Transverse colon (tissue), 4 donors: ENCODE results near the gene SUGCT. TPM values are rescaled to one million over a fixed set of nuclear protein-coding genes. Genes with fewer than 3 reads are reported as not detected.
"Not testable (repeated sequence)": the region's sequence is repeated elsewhere in the genome, so short reads cannot be mapped to it uniquely, and the experiment has no call there.

ENCODE experiments used
- DNase-seq: peaks from one replicate; pipeline ENCODE4 v3.0.0-alpha.2; 2019
- H3K27ac ChIP-seq, 4 donors: fragments of 200-600 bp; sonication (generic); 2 replicates each; pipeline ENCODE4 v1.5.1; 2016 to 2018; ENCODE audit warnings: inconsistent platforms in 4 of 4
- H3K27me3 ChIP-seq: fragments of 200-600 bp; sonication (generic); 2 replicates; pipeline ENCODE4 v1.5.1; 2017; ENCODE audit warnings: inconsistent platforms
- H3K36me3 ChIP-seq, 4 donors: fragments of 200-600 bp; sonication (generic); 2 replicates each; pipeline ENCODE4 v1.5.1; 2017 to 2019; ENCODE audit warnings: inconsistent platforms in 4 of 4
- H3K4me1 ChIP-seq, 4 donors: fragments of 200-600 bp; sonication (generic); 2 replicates each; pipeline ENCODE4 v1.5.1; 2017 to 2020; ENCODE audit warnings: inconsistent platforms in 4 of 4
- H3K4me3 ChIP-seq, 4 donors: fragments of 200-600 bp; sonication (generic); 1 replicate in 1 of 4; 2 replicates in 3 of 4; pipeline versions ENCODE4 v1.5.1 to v1.6.1; 2017 to 2019; ENCODE audit warnings: inconsistent platforms in 4 of 4
- H3K9me3 ChIP-seq, 2 donors: fragments of 200-600 bp; sonication (generic); 2 replicates each; pipeline ENCODE4 v1.5.1; 2017 to 2019; ENCODE audit warnings: inconsistent platforms in 2 of 2
- EP300 ChIP-seq: sonication (generic); formaldehyde crosslinking; IDR thresholded peaks from one replicate; pipeline ENCODE4 v1.6.1; 2017; ENCODE audit warnings: antibody characterized with exemption, low read depth
- POLR2A ChIP-seq: fragments of 450-650 bp; IDR thresholded peaks from one replicate; pipeline ENCODE4 v1.6.1; 2016; ENCODE audit warnings: antibody characterized with exemption, mild to moderate bottlenecking, moderate library complexity
- POLR2AphosphoS5 ChIP-seq, 3 donors: sonication (generic); formaldehyde crosslinking; IDR thresholded peaks; one replicate each; pipeline ENCODE4 v1.6.1; 2016; ENCODE audit warnings: antibody characterized with exemption in 3 of 3
- whole genome bisulfite sequencing, 2 donors: methylation state at CpG; one replicate each; pipeline ENCODE4 v1.1.5; 2018; ENCODE audit warnings: low coverage in 1 of 2; 5-methylcytosine and 5-hydroxymethylcytosine counted together
- in situ Hi-C, 4 donors: fragments of 200-750 bp; cut with MboI; loops; one replicate each; pipeline versions ENCODE4 v1.15.0 to v1.15.1; 2017; ENCODE audit warnings: low sequenced_read_pairs in 3 of 4, low pct_ligation_motif_present in 1 of 4, low pct_unique_long_range_greater_than_20kb in 1 of 4
- intact Hi-C: fragments of 100-400 bp; cut with DNase I; formaldehyde crosslinking; loops from one replicate; pipeline ENCODE4 v1.15.1; 2023; ENCODE audit warnings: low total_unique reads
- total RNA-seq, 4 donors: library from RNA; depleted of rRNA; stranded (reverse); fragments of >200 nt; gene quantifications; one replicate each; pipeline ENCODE4 v1.1.0, GENCODE V29; 2016
- TF ChIP-seq, protein P1 (sequence below), 5 experiments: fragments of 200-600 bp in 3 of 5; fragments of 450-650 bp in 2 of 5; sonication (generic) in 3 of 5; IDR thresholded peaks; 1 replicate in 2 of 5; 2 replicates in 3 of 5; pipeline ENCODE4 v1.5.1; 2016 to 2017; ENCODE audit warnings: antibody characterized with exemption in 5 of 5, inconsistent platforms in 3 of 5, mild to moderate bottlenecking in 2 of 5, moderate library complexity in 1 of 5

SUGCT gene
- total RNA-seq, 4 donors from 2014 or later: 2.6 to 44.5 (median 15.9) TPM

DNA sequence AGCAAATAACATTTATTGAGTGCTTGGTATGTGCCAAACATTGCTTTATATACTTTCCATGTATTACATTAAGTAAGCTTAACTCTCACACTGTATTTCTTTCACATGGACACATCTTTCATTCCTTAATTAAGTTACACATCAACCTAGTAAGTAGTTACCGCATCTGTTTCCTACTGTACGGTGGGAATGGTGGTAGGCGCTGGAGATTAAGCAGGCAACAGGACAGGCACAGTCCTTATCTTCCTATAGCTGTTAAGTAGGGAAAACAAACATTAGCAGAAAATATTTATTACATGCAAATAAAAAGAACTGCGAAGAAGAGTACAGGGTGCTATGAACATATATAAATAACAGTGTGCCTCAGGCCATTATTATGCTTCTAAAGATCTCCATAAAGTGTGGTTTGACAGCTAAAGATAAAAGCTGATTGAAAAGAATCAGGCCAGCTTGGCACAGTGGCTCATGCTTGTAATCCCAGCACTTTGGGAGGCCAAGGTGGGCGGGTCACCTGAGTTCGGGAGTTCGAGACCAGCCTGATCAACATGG lies 105.0 kb downstream of the SUGCT start:
- no peak for DNase-seq
- intact Hi-C loops: no loop called here

DNA sequence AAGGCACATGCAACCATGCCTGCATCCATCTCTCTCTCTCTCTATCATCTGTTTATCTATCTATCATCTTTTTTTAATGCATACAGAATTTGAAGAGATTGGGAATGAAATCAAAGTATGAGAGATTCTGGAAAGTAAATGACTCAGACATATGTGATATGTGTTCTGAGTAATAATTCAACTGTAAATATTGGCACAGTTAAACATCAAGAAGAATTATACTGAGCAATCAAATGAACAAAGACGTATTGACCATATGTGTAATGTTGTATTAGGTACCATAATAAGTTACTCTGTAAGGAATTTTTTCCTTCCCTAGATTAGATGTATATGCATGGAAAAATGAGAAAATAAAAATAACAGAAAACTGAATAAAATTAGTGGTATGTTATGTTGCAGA lies 108.3 kb downstream of the SUGCT start:
- 0 to 44% methylated on average over 1 of the region's 1 CpG for WGBS, 2 donors
- no peaks in the 10 kb centered on the region for H3K9me3 ChIP-seq
- no peaks in the 10 kb centered on the region for H3K27me3 ChIP-seq
- no peak for DNase-seq
- in situ Hi-C loops: loop anchor here in 1 of 4 donors (25.0 kb wide), 1 partner anchor 1469 kb away; the partner anchor contains the start of gene INHBA
- no peaks in the 10 kb centered on the region for H3K4me1 ChIP-seq
- H3K36me3 ChIP-seq: no peaks in the 10 kb centered on the region
- H3K4me3 ChIP-seq: no peak overlapping the region
- intact Hi-C loops: no loop called here
- H3K27ac ChIP-seq: no peak overlapping the region
- TF ChIP-seq, protein P1, sequence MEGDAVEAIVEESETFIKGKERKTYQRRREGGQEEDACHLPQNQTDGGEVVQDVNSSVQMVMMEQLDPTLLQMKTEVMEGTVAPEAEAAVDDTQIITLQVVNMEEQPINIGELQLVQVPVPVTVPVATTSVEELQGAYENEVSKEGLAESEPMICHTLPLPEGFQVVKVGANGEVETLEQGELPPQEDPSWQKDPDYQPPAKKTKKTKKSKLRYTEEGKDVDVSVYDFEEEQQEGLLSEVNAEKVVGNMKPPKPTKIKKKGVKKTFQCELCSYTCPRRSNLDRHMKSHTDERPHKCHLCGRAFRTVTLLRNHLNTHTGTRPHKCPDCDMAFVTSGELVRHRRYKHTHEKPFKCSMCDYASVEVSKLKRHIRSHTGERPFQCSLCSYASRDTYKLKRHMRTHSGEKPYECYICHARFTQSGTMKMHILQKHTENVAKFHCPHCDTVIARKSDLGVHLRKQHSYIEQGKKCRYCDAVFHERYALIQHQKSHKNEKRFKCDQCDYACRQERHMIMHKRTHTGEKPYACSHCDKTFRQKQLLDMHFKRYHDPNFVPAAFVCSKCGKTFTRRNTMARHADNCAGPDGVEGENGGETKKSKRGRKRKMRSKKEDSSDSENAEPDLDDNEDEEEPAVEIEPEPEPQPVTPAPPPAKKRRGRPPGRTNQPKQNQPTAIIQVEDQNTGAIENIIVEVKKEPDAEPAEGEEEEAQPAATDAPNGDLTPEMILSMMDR (IDR thresholded peaks at IDR 0.05): no peak
- TF ChIP-seq POLR2AphosphoS5 (IDR thresholded peaks at IDR 0.05) (no peak), EP300 (no peak), POLR2A (no peak)

More for the DNA sequence above, 105.0 kb downstream of the SUGCT start:
- Histone ChIP-seq H3K4me3 (no peak overlapping the region), H3K4me1 (no peaks in the 10 kb centered on the region), H3K36me3 (no peaks in the 10 kb centered on the region), H3K9me3 (no peaks in the 10 kb centered on the region), H3K27ac (no peak overlapping the region), H3K27me3 (no peaks in the 10 kb centered on the region)
- in situ Hi-C loops: loop anchor here in 1 of 4 donors (25.0 kb wide), 1 partner anchor 1472 kb away; the partner anchor contains the start of gene INHBA
- WGBS, 2 donors: 76 to 91% methylated on average over 3 to 7 of the region's 7 CpGs
- TF ChIP-seq, protein P1 (IDR thresholded peaks at IDR 0.05): no peak
- no peak for TF ChIP-seq EP300
- TF ChIP-seq POLR2AphosphoS5 (IDR thresholded peaks at IDR 0.05): no peak
- no peak for TF ChIP-seq POLR2A

DNA sequence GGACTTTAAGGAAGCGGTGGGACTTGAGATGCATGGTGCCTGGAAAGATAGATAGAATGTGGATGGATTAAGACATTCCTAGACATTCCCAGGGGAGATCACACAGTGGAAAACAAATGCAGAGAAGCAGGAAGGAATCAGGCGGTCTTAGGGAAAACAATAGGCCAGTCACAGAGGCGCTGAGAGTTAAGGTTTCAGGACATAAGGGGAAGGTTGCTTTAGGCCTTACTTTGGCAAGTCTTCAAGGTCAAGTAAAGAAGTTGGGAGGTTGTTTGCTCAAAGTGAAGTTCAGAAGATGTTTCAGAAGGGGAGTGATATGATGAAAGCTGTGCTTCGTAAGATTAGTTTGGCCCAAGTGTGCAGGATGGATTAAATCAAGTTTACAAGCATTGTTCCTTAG lies 109.4 kb downstream of the SUGCT start:
- intact Hi-C loops: no loop called here
- no peaks in the 10 kb centered on the region for H3K36me3 ChIP-seq
- no peak overlapping the region for H3K4me3 ChIP-seq
- H3K4me1 ChIP-seq: no peaks in the 10 kb centered on the region
- no peak for DNase-seq
- in situ Hi-C loops: loop anchor here in 1 of 4 donors (25.0 kb wide), 1 partner anchor 1468 kb away; the partner anchor contains the start of gene INHBA
- no peaks in the 10 kb centered on the region for H3K9me3 ChIP-seq
- no peak overlapping the region for H3K27ac ChIP-seq
- H3K27me3 ChIP-seq: no peaks in the 10 kb centered on the region
- 86 to 89% methylated on average over 4 of the region's 4 CpGs for WGBS, 2 donors
- TF ChIP-seq EP300 (no peak), POLR2AphosphoS5 (IDR thresholded peaks at IDR 0.05) (no peak), POLR2A (no peak)
- TF ChIP-seq, protein P1 (IDR thresholded peaks at IDR 0.05): no peak

DNA sequence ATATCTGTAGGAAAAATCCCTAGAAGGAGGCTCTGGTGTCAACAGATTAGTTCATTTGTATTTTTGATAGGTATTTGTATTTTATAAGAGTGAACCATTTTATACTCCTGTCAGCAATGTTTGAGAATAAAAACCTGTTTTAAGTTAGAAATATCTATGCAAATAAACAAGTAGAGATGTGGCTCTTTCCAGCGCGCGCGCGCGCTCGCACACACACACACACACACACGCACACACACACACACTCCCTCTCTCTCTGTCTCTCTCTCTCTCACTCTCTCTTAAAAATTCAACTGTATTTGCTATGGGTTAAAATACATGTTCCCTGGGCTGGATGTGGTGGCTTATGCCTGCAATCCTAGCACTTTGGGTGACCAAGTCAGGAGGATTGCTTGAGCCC lies 113.9 kb downstream of the SUGCT start:
- no peaks in the 10 kb centered on the region for H3K36me3 ChIP-seq
- WGBS, 2 donors: 73 to 78% methylated on average over 8 of the region's 8 CpGs
- H3K27ac ChIP-seq: no peak overlapping the region
- no peaks in the 10 kb centered on the region for H3K27me3 ChIP-seq
- H3K4me1 ChIP-seq: no peaks in the 10 kb centered on the region
- intact Hi-C loops: no loop called here
- H3K4me3 ChIP-seq: no peak overlapping the region
- no peak for DNase-seq
- TF ChIP-seq POLR2AphosphoS5 (IDR thresholded peaks at IDR 0.05) (no peak), POLR2A (no peak), EP300 (no peak)
- TF ChIP-seq, protein P1 (IDR thresholded peaks at IDR 0.05): no peak
- in situ Hi-C loops: loop anchor here in 1 of 4 donors (25.0 kb wide), 1 partner anchor 1464 kb away; the partner anchor contains the start of gene INHBA
- H3K9me3 ChIP-seq: no peaks in the 10 kb centered on the region

DNA sequence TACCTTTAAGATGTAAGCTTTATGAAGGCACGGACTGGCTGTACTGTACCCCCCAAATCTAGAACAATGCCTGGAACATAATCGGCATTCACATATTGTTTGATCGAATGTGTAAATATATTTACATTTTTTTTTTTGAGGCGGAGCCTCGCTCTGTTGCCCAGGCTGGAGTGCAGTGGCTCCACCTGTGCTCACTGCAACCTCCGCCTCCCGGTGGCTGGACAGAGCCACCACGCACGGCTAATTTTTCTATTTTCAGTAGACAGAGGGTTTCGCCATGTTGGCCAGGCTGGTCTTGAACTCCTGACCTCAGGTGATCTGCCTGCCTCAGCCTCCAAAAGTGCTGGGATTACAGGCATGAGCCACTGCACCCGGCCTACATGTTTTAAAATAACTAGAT lies 118.6 kb downstream of the SUGCT start:
- H3K4me3 ChIP-seq, H3K27me3 ChIP-seq, H3K36me3 ChIP-seq, H3K9me3 ChIP-seq, DNase-seq, H3K4me1 ChIP-seq, H3K27ac ChIP-seq, intact Hi-C loops, in situ Hi-C loops: not testable (repeated sequence)
- WGBS, 2 donors: 88 to 90% methylated on average over 9 to 11 of the region's 11 CpGs
